ENCODE data around the gene CDH4.

The CDH4 gene

GRCh38 chr20:61919239-61919638 lies 667.2 kb downstream of the CDH4 start:
- POLR2A ChIA-PET: no interaction called here
- TF ChIP-seq CTCF (IDR thresholded peaks at IDR 0.05; ENCODE audit: control extremely low read depth, extremely low read depth, low read depth, missing control alignments): no peak
- no peak for DNase-seq (ENCODE audit: extremely low spot score)
- CTCF ChIA-PET: no interaction called here

- ChIA-PET CTCF (no interaction called here), POLR2A (no interaction called here)
- DNase-seq (ENCODE audit: extremely low spot score): no peak
- no peak for TF ChIP-seq CTCF (IDR thresholded peaks at IDR 0.05; ENCODE audit: control extremely low read depth, extremely low read depth, low read depth, missing control alignments)
Measured at GRCh38 chr20:61919675-61920365, 667.8 kb downstream of the CDH4 start.

- ChIA-PET POLR2A (no interaction called here), CTCF (interaction anchor here (1.7 kb wide), 1 partner anchor 26 kb away, joined by 5 read pairs; no protein-coding TSS in a partner anchor)
- TF ChIP-seq CTCF (IDR thresholded peaks at IDR 0.05; ENCODE audit: control extremely low read depth, extremely low read depth, low read depth, missing control alignments): no peak
- DNase-seq (ENCODE audit: extremely low spot score): no peak
Measured at GRCh38 chr20:61922411-61922810, 670.4 kb downstream of the CDH4 start.

DNA sequence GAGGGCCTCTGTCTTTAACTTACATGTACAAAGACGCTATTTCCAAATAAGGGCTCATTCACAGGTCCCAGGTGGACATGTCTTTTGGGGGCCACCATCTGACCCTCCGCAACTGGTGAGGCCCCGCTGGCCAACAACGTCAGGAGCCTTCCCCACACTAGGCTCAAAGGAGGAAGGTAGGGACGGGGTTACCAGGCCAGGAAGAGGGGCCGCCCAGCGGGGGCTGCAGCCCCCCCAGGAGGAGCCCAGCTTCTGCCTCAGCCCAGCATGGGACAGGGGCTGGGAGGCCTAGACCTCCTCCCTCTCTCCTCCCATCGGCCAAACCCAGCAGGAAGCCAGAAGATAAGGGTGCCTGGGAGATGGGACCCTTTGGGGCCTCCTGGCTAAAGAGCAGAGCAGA lies 670.9 kb downstream of the CDH4 start:
- TF ChIP-seq CTCF (IDR thresholded peaks at IDR 0.05; ENCODE audit: control extremely low read depth, extremely low read depth, low read depth, missing control alignments): no peak
- POLR2A ChIA-PET: no interaction called here
- no peak for DNase-seq (ENCODE audit: extremely low spot score)
- CTCF ChIA-PET: interaction anchor here (0.8 to 1.7 kb wide), 3 partner anchors 11 to 27 kb away, joined by 3 to 5 read pairs (median 3); no protein-coding TSS in a partner anchor

- ChIA-PET POLR2A (interaction anchor here (0.5 kb wide), 1 partner anchor 672 kb away, joined by 3 read pairs; no protein-coding TSS in a partner anchor), CTCF (interaction anchor here (0.8 to 1.4 kb wide), 2 partner anchors 12 to 27 kb away, joined by 3 read pairs; no protein-coding TSS in a partner anchor)
- no peak for DNase-seq (ENCODE audit: extremely low spot score)
- TF ChIP-seq CTCF (IDR thresholded peaks at IDR 0.05; ENCODE audit: control extremely low read depth, extremely low read depth, low read depth, missing control alignments): no peak
Measured at GRCh38 chr20:61923371-61924166, 671.5 kb downstream of the CDH4 start.

- ChIA-PET CTCF (interaction anchor here (1.4 kb wide), 1 partner anchor 28 kb away, joined by 3 read pairs; no protein-coding TSS in a partner anchor), POLR2A (no interaction called here)
Measured at GRCh38 chr20:61924211-61924857, 672.3 kb downstream of the CDH4 start.

More at GRCh38 chr20:61924211-61924857, 672.3 kb downstream of the CDH4 start:
- TF ChIP-seq CTCF (IDR thresholded peaks at IDR 0.05; ENCODE audit: control extremely low read depth, extremely low read depth, low read depth, missing control alignments): no peak
- no peak for DNase-seq (ENCODE audit: extremely low spot score)
